Thyroid gland (tissue), 4 donors: ENCODE data around the gene PSMG3. TPM values are rescaled to one million over a fixed set of nuclear protein-coding genes. Genes with fewer than 3 reads are reported as not detected.
A peak's percentile ranks its signal among the peaks of the same experiment; 100 is the strongest.

ENCODE experiments used
- DNase-seq, 2 donors: peaks; one replicate each; pipeline ENCODE4 v3.0.0-alpha.2; 2019
- H3K27ac ChIP-seq, 3 donors: fragments of 200-600 bp; sonication (generic); 1 replicate in 2 of 3; 2 replicates in 1 of 3; pipeline ENCODE4 v1.5.1; 2016 to 2019; ENCODE audit warnings: mild to moderate bottlenecking in 1 of 3, moderate library complexity in 1 of 3
- H3K27me3 ChIP-seq: fragments of 200-600 bp; sonication (generic); one replicate; pipeline ENCODE4 v1.5.1; 2019
- H3K36me3 ChIP-seq, 2 donors: fragments of 200-600 bp; sonication (generic); one replicate each; pipeline ENCODE4 v1.5.1; 2016 to 2019
- H3K4me1 ChIP-seq, 2 donors: fragments of 200-600 bp; sonication (generic); one replicate each; pipeline ENCODE4 v1.5.1; 2017 to 2019
- H3K4me3 ChIP-seq, 3 donors: fragments of 200-600 bp; sonication (generic); replicated peaks in 1 of 3; 1 replicate in 2 of 3; 2 replicates in 1 of 3; pipeline ENCODE4 v1.5.1; 2016; ENCODE audit warnings: mild to moderate bottlenecking in 1 of 3
- H3K9me3 ChIP-seq: fragments of 200-600 bp; sonication (generic); one replicate; pipeline ENCODE4 v1.5.1; 2017
- CTCF ChIP-seq, 6 experiments: fragments of 200-600 bp in 3 of 6; fragments of 450-650 bp in 3 of 6; sonication (generic) in 3 of 6; IDR thresholded peaks; one replicate each; pipeline ENCODE4 v1.5.1; 2016 to 2019; ENCODE audit warnings: antibody characterized with exemption in 6 of 6, mild to moderate bottlenecking in 2 of 6, inconsistent platforms in 1 of 6, moderate library complexity in 1 of 6
- POLR2A ChIP-seq, 2 donors: fragments of 450-650 bp; IDR thresholded peaks; one replicate each; pipeline ENCODE4 v1.6.1; 2017; ENCODE audit warnings: antibody characterized with exemption in 2 of 2, mild to moderate bottlenecking in 2 of 2, moderate library complexity in 1 of 2
- WGBS, 2 donors: methylation state at CpG; one replicate each; pipeline ENCODE4 v1.1.5; 2017; 5-methylcytosine and 5-hydroxymethylcytosine counted together
- intact Hi-C: fragments of 100-400 bp; cut with DNase I; formaldehyde crosslinking; loops from one replicate; pipeline ENCODE4 v1.15.1; 2023
- total RNA-seq, 4 donors: library from RNA; depleted of rRNA; stranded (reverse); fragments of >200 nt; gene quantifications; one replicate each; pipeline ENCODE4 v1.2.3, GENCODE V29; 2016

The PSMG3 gene
- total RNA-seq, 4 donors from 2014 or later: 28.1 to 65.6 (median 50.2) TPM

DNA sequence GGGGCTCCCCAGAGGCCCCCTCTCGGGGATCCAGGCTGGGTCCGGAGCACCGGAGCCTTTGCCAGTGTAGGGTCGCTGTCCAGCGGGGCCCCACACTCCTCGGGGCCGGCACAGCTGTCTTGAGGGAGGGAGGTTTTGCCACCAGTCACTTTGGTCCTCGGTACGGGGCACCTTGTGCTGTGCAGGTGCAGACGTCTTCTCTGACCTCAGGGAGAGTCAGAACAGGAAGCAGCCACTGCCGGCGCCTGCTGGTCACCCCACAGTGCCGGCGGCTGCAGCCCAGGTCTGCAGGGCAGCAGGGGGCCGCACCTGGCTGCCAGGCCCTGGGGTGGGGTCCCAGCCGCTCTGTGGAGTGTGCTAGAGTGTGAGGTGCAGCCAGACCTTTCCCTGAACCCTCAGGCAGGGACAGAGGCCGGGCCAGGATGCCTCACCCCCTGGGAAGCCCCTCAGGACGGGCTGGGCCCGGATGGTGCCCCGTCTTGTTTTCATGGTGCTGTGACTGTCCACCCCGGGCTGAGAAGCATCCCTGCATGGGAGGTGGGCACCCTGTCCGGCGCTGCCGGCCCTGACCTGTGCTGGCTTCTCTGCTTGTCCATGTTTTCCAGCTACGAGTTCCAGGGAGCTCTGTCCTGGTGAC, 31.2 kb downstream of the PSMG3 start:
- no peak for DNase-seq
- TF ChIP-seq POLR2A (IDR thresholded peaks at IDR 0.05) (no peak), CTCF (IDR thresholded peaks at IDR 0.05) (no peak)
- H3K36me3 ChIP-seq: peaks cover 27 to 29% of the 10 kb centered on the region in 2 donors
- H3K4me1 ChIP-seq: peaks cover 21 to 45% of the 10 kb centered on the region in 2 donors
- H3K4me3 ChIP-seq: peak overlapping the region in 1 of 3 donors; percentile 35
- H3K9me3 ChIP-seq: no peaks in the 10 kb centered on the region
- peak overlapping the region; percentile 94 to 100 (median 96) for H3K27ac ChIP-seq
- intact Hi-C loops: no loop called here
- 81 to 92% methylated on average over 15 to 21 of the region's 25 CpGs for WGBS, 2 donors
- H3K27me3 ChIP-seq: no peaks in the 10 kb centered on the region

DNA sequence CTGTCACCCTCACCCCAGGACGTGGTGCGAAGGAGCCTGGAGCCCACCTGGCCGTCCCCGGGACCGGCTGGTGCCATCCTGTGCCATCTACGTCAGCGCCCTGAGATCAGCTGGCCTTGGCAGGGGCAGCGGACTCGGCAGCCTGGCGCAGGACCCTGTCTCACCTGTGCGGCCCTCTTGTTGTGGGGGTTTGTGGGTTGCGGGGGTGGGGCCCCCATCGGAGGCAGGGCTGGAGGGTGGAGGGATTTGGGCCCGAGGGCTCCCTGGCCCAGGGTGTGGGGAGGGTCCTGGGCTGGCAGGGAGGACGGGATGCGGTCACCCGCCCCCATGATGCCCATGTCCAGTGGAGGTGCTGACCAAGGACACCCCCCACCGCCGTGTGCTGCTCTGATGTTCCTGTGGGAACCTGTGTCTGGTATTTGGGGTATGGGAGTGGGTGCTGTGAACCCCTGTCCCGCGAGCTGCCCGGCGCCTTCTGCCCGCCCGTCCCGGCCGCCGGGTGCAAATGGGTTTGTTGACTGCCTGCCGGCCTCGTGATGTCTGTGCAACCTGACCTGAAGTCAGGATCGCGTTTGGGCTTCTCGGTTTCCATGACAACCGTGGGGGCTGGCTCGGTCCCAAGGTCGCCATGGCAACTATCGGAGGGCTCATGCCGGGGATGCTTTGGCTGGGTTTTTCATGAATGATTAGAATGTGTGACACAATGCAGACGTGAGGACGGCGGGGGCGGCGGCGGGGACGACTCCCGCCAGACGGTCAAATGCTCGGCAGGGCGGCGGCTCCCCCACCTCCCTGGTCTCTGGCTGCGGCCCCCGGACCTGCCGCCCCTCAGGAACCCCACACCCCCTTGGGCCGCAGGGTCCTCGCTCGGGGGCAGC, 32.1 kb downstream of the PSMG3 start:
- Histone ChIP-seq H3K4me1 (peaks cover 21 to 53% of the 10 kb centered on the region in 2 donors), H3K9me3 (no peaks in the 10 kb centered on the region), H3K27me3 (no peaks in the 10 kb centered on the region), H3K36me3 (peaks cover 26 to 29% of the 10 kb centered on the region in 2 donors), H3K27ac (peak overlapping the region; percentile 94 to 100 (median 96)), H3K4me3 (peak overlapping the region in 2 of 3 donors; percentile 35 to 52)
- DNase-seq: peak; percentile 57 to 61
- no peak for TF ChIP-seq POLR2A (IDR thresholded peaks at IDR 0.05)
- TF ChIP-seq CTCF (IDR thresholded peaks at IDR 0.05): no peak
- intact Hi-C loops: no loop called here
- WGBS, 2 donors: 71 to 73% methylated on average over 33 to 35 of the region's 56 CpGs

DNA sequence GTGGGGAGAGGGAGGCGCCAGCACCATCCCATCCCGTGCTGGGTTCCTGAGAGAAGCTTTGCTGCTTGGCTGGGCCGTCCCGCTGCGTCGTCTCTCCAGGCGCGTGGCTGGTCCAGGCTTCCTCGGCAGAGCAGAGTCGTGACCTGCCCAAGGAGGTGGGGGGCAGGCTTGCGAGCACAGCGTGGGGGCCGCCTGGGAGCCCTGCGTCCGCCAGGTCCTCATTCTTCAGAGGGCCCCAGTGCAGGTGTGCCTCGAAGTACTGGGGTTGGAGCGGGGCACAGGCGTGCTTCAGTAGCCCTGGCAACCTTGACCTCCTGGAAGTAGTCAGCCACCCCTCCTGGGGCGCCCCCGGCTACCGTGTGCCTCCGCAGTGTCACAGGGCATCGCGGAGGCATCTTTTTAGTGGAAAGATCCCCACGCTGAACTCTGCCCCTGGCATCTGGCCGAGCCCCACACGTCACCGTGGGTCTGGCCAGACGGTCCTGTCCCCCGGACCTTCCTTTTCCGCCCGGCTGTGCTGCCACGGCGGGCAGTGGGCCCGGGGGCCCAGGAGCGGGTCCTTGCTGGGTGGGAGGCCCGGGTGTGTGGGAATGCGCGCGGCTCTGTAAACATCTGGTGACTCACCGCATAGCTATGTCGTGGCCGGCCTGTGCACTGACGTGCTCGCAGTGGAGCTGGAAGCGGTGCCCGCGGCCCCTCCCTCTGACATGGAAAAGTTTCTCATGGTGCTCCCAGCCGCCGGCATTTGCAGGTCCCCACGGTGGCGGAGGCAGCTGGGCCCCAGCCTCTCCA, 32.9 kb downstream of the PSMG3 start:
- peaks cover 20 to 21% of the 10 kb centered on the region in 2 donors for H3K36me3 ChIP-seq
- H3K4me3 ChIP-seq: peak overlapping the region in 2 of 3 donors; percentile 35 to 52

GRCh38 chr7:1536455-1536742, 33.4 kb downstream of the PSMG3 start:
- peaks cover 20 to 21% of the 10 kb centered on the region in 2 donors for H3K36me3 ChIP-seq
- TF ChIP-seq POLR2A (IDR thresholded peaks at IDR 0.05) (no peak), CTCF (IDR thresholded peaks at IDR 0.05) (no peak)
- peaks cover 34 to 64% of the 10 kb centered on the region in 2 donors for H3K4me1 ChIP-seq
- 82 to 86% methylated on average over 7 of the region's 7 CpGs for WGBS, 2 donors
- no peak for DNase-seq
- no peaks in the 10 kb centered on the region for H3K9me3 ChIP-seq
- intact Hi-C loops: no loop called here
- no peaks in the 10 kb centered on the region for H3K27me3 ChIP-seq
- H3K27ac ChIP-seq: peak overlapping the region; percentile 94 to 100 (median 96)
- H3K4me3 ChIP-seq: peak overlapping the region in 1 of 3 donors; percentile 35

More for the DNA sequence above, 32.9 kb downstream of the PSMG3 start:
- peaks cover 28 to 60% of the 10 kb centered on the region in 2 donors for H3K4me1 ChIP-seq
- H3K27me3 ChIP-seq: no peaks in the 10 kb centered on the region
- intact Hi-C loops: no loop called here
- H3K9me3 ChIP-seq: no peaks in the 10 kb centered on the region
- 39% methylated on average over 12 of the region's 52 CpGs; no CpG with 5 or more reads in 1 of the 2 donors for WGBS, 2 donors
- peak overlapping the region; percentile 94 to 100 (median 96) for H3K27ac ChIP-seq
- TF ChIP-seq CTCF (IDR thresholded peaks at IDR 0.05) (no peak), POLR2A (IDR thresholded peaks at IDR 0.05) (peak in 1 of 2 donors; percentile 83)
- peak; percentile 98 for DNase-seq
